SK-N-SH (cell line): ENCODE results near the gene MAGI2.

Source experiments
- CTCF ChIP-seq: fragments of 200-600 bp; sonication (generic); IDR thresholded peaks from 2 replicates; pipeline ENCODE4 v1.6.1; 2017; ENCODE audit warnings: antibody characterized with exemption, mild to moderate bottlenecking, moderate library complexity
- EP300 ChIP-seq, 2 experiments: IDR thresholded peaks; 2 replicates each; pipeline versions ENCODE4 v1.4.0 to v1.6.1; 2012; ENCODE audit warnings: borderline replicate concordance in 1 of 2, low read depth in 1 of 2, low read length in 1 of 2
- EZH2phosphoT487 ChIP-seq: fragments of 200-600 bp; sonication (generic); IDR thresholded peaks from 2 replicates; pipeline ENCODE4 v1.6.1; 2017; ENCODE audit warnings: low read depth, mixed run types, mild to moderate bottlenecking, antibody characterized with exemption, moderate library complexity, borderline replicate concordance
- FOSL2 ChIP-seq: IDR thresholded peaks from 2 replicates; pipeline ENCODE4 v1.4.0; 2012; ENCODE audit warnings: low read depth, mild to moderate bottlenecking, moderate library complexity, borderline replicate concordance
- JUND ChIP-seq: IDR thresholded peaks from 2 replicates; pipeline ENCODE4 v1.4.0; 2012
- POLR2AphosphoS5 ChIP-seq: IDR thresholded peaks from 2 replicates; pipeline ENCODE4 v1.6.1; 2012; ENCODE audit warnings: low read depth, low read length
- RAD21 ChIP-seq: IDR thresholded peaks from 2 replicates; pipeline ENCODE4 v1.6.1; 2012; ENCODE audit warnings: mild to moderate bottlenecking, low read length
- RCOR1 ChIP-seq: fragments of 150-350 bp; IDR thresholded peaks from 2 replicates; pipeline ENCODE4 v1.6.1; 2017; ENCODE audit warnings: antibody characterized with exemption, low read length
- REST ChIP-seq: IDR thresholded peaks from 2 replicates; pipeline ENCODE4 v1.6.1; 2012; ENCODE audit warnings: mild to moderate bottlenecking, low read depth, low read length, moderate library complexity
- SMC3 ChIP-seq: IDR thresholded peaks from 2 replicates; pipeline ENCODE4 v1.6.1; 2012; ENCODE audit warnings: low read depth, low read length, improper control_type of control experiment
- TEAD4 ChIP-seq: IDR thresholded peaks from 2 replicates; pipeline ENCODE4 v1.4.0; 2012; ENCODE audit warnings: mild to moderate bottlenecking, borderline replicate concordance; ENCODE audit not compliant: insufficient read depth
- ZBTB33 ChIP-seq: IDR thresholded peaks from 2 replicates; pipeline ENCODE4 v1.4.0; 2012; ENCODE audit warnings: low read depth, borderline replicate concordance

- TF ChIP-seq POLR2AphosphoS5: no peak
- TF ChIP-seq CTCF: no peak
- no peak for TF ChIP-seq EP300 (IDR thresholded peaks at IDR 0.05; ENCODE audit: borderline replicate concordance in 1 of 2, low read depth in 1 of 2, low read length in 1 of 2)
- TF ChIP-seq RAD21: no peak
- TF ChIP-seq TEAD4: no peak
- TF ChIP-seq REST: no peak
- TF ChIP-seq EZH2phosphoT487: no peak
- no peak for TF ChIP-seq JUND
- no peak for TF ChIP-seq SMC3
- no peak for TF ChIP-seq RCOR1
- TF ChIP-seq FOSL2: no peak
- TF ChIP-seq ZBTB33: no peak
These were observed 167.7 kb downstream of the MAGI2 start for GRCh38 chr7:79285756-79286155.
